Dendritic cell treated with granulocyte-macrophage colony-stimulating factor and Interleukin-4, amounts not matched to agents 40 ng/mL and 50 ng/mL, for 4 days (primary cell): Measurements from ENCODE around the gene METTL27.
A peak's percentile ranks its signal among the peaks of the same experiment; 100 is the strongest.
"Not testable (repeated sequence)": the region's sequence is repeated elsewhere in the genome, so short reads cannot be mapped to it uniquely, and the experiment has no call there.

Experiments used
- H3K27ac Mint-ChIP-seq: one replicate; pipeline ENCODE4 v1.8.0; 2022; ENCODE audit warnings: mild to moderate bottlenecking, mixed read lengths
- H3K27me3 Mint-ChIP-seq: one replicate; pipeline ENCODE4 v1.8.0; 2022; ENCODE audit warnings: mild to moderate bottlenecking, mixed read lengths
- H3K36me3 Mint-ChIP-seq: one replicate; pipeline ENCODE4 v1.8.0; 2022; ENCODE audit warnings: low read depth, mixed read lengths
- H3K4me1 Mint-ChIP-seq: one replicate; pipeline ENCODE4 v1.8.0; 2022; ENCODE audit warnings: low read depth, mixed read lengths
- H3K4me3 Mint-ChIP-seq: one replicate; pipeline ENCODE4 v1.8.0; 2022; ENCODE audit warnings: mild to moderate bottlenecking, moderate library complexity, mixed read lengths
- H3K9me3 Mint-ChIP-seq: one replicate; pipeline ENCODE4 v1.8.0; 2022; ENCODE audit warnings: mixed read lengths
- intact Hi-C: fragments of 100-400 bp; cut with micrococcal nuclease; formaldehyde crosslinking; loops from one replicate; pipeline ENCODE4 v1.15.0; 2022

Gene METTL27

GRCh38 chr7:73827567-73828106 is 14.7 kb downstream of the METTL27 start:
- Mint-ChIP-seq H3K9me3 (no peaks in the 10 kb centered on the region), H3K4me3 (peak overlapping the region; percentile 49), H3K27ac (peak overlapping the region; percentile 98), H3K36me3 (no peaks in the 10 kb centered on the region), H3K4me1 (peaks cover 97% of the 10 kb centered on the region), H3K27me3 (peaks cover 45% of the 10 kb centered on the region)
- intact Hi-C loops, result loop anchor here (2.0 kb wide), 1 partner anchor 27 kb away; no protein-coding TSS in a partner anchor

GRCh38 chr7:73824986-73825385 is 17.3 kb downstream of the METTL27 start:
- Mint-ChIP-seq H3K27ac (peak overlapping the region; percentile 98), H3K4me3 (no peak overlapping the region), H3K4me1 (peaks cover 81% of the 10 kb centered on the region), H3K36me3 (no peaks in the 10 kb centered on the region), H3K27me3 (peaks cover 34% of the 10 kb centered on the region), H3K9me3 (no peaks in the 10 kb centered on the region)
- intact Hi-C loops, result no loop called here

- Mint-ChIP-seq H3K4me3 (no peak overlapping the region), H3K36me3 (no peaks in the 10 kb centered on the region), H3K27ac (peak overlapping the region; percentile 72), H3K4me1 (peaks cover 72% of the 10 kb centered on the region), H3K9me3 (no peaks in the 10 kb centered on the region), H3K27me3 (peaks cover 29% of the 10 kb centered on the region)
- intact Hi-C loops, result no loop called here
These were observed 18.3 kb downstream of the METTL27 start for GRCh38 chr7:73823873-73824592.

DNA sequence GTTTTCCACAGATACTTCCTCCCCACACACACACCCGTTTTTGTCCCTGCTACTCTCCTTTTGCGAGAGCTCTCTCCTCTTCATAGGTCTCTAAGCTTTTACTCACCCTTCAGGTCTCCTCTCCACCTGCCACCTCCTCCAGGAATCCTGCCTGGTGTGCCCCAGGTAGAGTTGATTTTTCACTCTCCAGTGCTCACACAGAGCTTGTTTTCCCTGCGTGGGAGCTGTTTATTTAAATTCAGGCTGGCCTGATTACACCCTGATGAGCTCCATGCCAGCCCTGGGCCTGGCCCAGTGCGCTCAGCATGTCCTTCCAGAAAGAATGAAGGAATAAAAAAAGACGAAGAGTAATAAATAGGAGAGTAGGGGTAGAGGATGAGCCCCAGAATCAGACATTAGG is 19.1 kb downstream of the METTL27 start:
- Mint-ChIP-seq H3K4me1 (peaks cover 68% of the 10 kb centered on the region), H3K4me3 (no peak overlapping the region), H3K9me3 (no peaks in the 10 kb centered on the region), H3K27ac (peak overlapping the region; percentile 72), H3K27me3 (peaks cover 29% of the 10 kb centered on the region), H3K36me3 (no peaks in the 10 kb centered on the region)
- intact Hi-C loops, result no loop called here

DNA sequence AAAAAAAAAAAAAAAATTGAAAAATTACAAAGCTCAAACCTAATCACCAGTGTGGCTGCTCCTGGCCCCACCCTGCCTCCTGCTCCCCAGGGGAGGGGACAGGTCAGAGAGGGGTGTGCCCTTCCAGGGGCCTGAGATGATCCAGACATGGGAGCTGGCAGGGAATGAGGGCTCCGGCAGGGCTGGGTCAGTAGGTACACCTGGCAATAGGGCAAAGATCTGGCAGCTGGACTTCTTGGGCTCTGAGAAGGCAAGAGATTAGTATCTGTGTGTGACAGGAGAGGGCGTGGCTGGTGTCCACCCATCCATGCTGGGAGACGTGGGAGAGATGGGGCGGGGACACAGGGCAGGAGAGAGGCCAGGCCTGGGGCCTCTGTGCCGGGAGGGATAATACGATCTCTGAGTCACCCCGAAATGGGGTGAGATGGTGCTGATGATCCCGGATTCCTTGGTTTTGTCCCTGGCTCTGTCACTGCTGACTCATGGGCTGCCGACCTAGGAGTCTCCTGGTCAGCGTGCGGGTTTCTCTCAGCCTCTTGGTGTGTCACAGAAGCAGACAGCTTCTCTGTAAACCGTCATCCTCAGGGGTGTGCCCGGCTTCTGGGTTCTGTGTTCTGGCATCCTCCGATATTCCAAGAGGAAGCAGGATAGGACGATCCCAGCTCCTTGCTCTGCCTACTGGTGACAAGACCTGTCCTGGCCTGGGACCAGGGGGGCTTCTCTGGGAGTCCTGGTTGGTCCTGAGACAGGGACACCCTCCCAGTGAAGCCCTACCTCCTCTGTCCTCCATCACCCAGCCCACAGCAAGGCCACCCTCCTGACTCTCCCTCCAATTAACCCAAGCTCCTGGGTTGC is 19.8 kb downstream of the METTL27 start:
- intact Hi-C loops, result no loop called here
- H3K27me3 Mint-ChIP-seq, result peaks cover 32% of the 10 kb centered on the region
- no peaks in the 10 kb centered on the region for H3K36me3 Mint-ChIP-seq
- H3K27ac Mint-ChIP-seq, result peak overlapping the region; percentile 72
- no peaks in the 10 kb centered on the region for H3K9me3 Mint-ChIP-seq
- no peak overlapping the region for H3K4me3 Mint-ChIP-seq
- peaks cover 65% of the 10 kb centered on the region for H3K4me1 Mint-ChIP-seq

DNA sequence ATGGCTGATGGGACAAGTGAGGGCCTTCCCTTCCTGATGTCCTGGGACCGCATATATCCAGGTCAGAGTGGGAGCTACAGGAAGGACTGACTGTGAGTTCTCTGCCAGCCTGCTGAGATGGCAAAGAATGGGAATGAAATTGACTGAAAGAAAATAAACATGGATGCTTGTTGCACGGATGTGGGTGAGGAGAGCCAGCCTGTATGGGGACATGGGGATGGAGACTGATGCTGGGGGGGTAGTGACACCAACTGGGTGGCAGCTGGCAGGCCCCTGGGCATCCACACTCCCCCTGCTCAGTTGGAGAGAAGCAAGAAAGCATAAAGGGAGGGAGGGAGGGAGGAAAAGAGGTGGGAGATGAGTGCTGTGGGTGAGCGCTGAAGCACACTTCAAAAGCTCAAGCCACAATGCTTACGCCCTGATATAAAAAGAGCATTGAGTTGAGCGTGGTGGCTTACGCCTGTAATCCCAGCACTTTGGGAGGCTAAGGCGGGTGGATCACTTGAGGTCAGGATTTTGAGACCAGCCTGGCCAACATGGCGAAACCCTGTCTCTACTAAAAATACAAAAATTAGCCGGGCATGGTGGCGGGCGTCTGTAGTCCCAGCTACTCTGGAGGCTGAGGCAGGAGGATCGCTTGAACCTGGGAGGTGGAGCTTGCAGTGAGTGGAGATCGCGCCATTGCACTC is 20.6 kb downstream of the METTL27 start:
- H3K9me3 Mint-ChIP-seq, H3K4me3 Mint-ChIP-seq, intact Hi-C loops, H3K36me3 Mint-ChIP-seq: not testable (repeated sequence)
- H3K27me3 Mint-ChIP-seq, result peaks cover 38% of the 10 kb centered on the region
- H3K4me1 Mint-ChIP-seq, result peaks cover 62% of the 10 kb centered on the region
- H3K27ac Mint-ChIP-seq, result peak overlapping the region; percentile 72

GRCh38 chr7:73820013-73820412 is 22.3 kb downstream of the METTL27 start:
- H3K27me3 Mint-ChIP-seq, result peaks cover 47% of the 10 kb centered on the region
- no peaks in the 10 kb centered on the region for H3K36me3 Mint-ChIP-seq
- intact Hi-C loops, result no loop called here
- H3K4me3 Mint-ChIP-seq, result no peak overlapping the region
- H3K9me3 Mint-ChIP-seq, result no peaks in the 10 kb centered on the region
- no peak overlapping the region for H3K27ac Mint-ChIP-seq
- H3K4me1 Mint-ChIP-seq, result peaks cover 45% of the 10 kb centered on the region

GRCh38 chr7:73817121-73817520 is 25.2 kb downstream of the METTL27 start:
- H3K9me3 Mint-ChIP-seq, result no peaks in the 10 kb centered on the region
- H3K27ac Mint-ChIP-seq, result peak overlapping the region; percentile 70
- H3K4me3 Mint-ChIP-seq, result no peak overlapping the region
- H3K27me3 Mint-ChIP-seq, result peaks cover 43% of the 10 kb centered on the region
- peaks cover 20% of the 10 kb centered on the region for H3K4me1 Mint-ChIP-seq
- H3K36me3 Mint-ChIP-seq, result no peaks in the 10 kb centered on the region
- intact Hi-C loops, result no loop called here

DNA sequence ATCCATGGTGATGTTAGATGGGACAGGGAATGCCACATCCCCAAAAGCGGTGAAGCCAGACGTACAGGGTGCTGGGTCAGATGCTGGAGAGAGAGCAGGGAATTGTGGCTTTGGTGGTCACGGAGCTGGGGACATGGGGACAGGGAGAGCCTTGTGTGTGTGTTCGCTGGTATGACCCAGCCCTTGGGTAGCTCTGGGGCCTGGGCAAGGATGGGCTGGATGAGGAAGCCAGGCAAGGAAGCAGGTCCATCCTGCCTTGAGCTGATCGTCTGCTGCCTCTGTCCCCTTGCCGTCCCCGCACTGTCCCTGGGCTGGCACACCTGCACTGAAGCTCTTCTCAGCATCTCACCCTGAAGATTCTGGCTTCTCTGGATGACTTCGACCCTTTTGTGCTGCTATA is 26.9 kb downstream of the METTL27 start:
- Mint-ChIP-seq H3K27me3 (peaks cover 45% of the 10 kb centered on the region), H3K4me1 (peaks cover 13% of the 10 kb centered on the region), H3K36me3 (no peaks in the 10 kb centered on the region), H3K4me3 (no peak overlapping the region), H3K27ac (no peak overlapping the region), H3K9me3 (no peaks in the 10 kb centered on the region)
- intact Hi-C loops, result no loop called here

- Mint-ChIP-seq H3K4me1 (peaks cover 7% of the 10 kb centered on the region), H3K27me3 (peaks cover 39% of the 10 kb centered on the region), H3K27ac (no peak overlapping the region), H3K36me3 (no peaks in the 10 kb centered on the region), H3K4me3 (no peak overlapping the region), H3K9me3 (no peaks in the 10 kb centered on the region)
- intact Hi-C loops, result no loop called here
These were observed 29.3 kb downstream of the METTL27 start for GRCh38 chr7:73812996-73813395.

DNA sequence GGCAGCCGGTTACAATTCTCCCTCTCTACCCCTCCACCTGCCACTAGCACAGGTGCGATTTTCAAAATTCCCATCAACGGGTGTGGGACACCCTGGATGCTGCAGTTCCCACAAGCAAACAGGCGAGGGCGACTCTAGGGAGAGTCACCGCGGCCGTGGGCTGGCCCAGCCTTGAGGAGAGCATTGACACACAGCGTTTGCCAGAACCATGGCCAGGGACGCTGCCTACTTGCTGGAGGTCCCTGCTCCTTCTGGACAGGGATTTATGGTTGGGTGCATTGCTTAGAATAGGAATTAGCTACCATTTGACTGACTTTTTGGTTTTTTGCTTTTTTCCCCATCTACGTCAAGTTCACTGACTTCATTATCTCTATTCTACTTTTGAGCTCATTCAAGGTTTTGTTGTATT is 30.6 kb downstream of the METTL27 start:
- H3K9me3 Mint-ChIP-seq, result no peaks in the 10 kb centered on the region
- no peaks in the 10 kb centered on the region for H3K4me1 Mint-ChIP-seq
- no peak overlapping the region for H3K4me3 Mint-ChIP-seq
- H3K27ac Mint-ChIP-seq, result peak overlapping the region; percentile 28
- intact Hi-C loops, result loop anchor here (1.0 kb wide), 1 partner anchor 44 kb away; no protein-coding TSS in a partner anchor
- H3K36me3 Mint-ChIP-seq, result no peaks in the 10 kb centered on the region
- peaks cover 34% of the 10 kb centered on the region for H3K27me3 Mint-ChIP-seq

- Mint-ChIP-seq H3K27ac (peak overlapping the region; percentile 28), H3K27me3 (peaks cover 34% of the 10 kb centered on the region), H3K36me3 (no peaks in the 10 kb centered on the region), H3K9me3 (no peaks in the 10 kb centered on the region), H3K4me1 (no peaks in the 10 kb centered on the region), H3K4me3 (no peak overlapping the region)
- intact Hi-C loops, result loop anchor here (1.0 kb wide), 1 partner anchor 44 kb away; no protein-coding TSS in a partner anchor
These were observed 31.3 kb downstream of the METTL27 start for GRCh38 chr7:73810998-73811360.

GRCh38 chr7:73809467-73809951 is 32.8 kb downstream of the METTL27 start:
- Mint-ChIP-seq H3K4me1 (no peaks in the 10 kb centered on the region), H3K27ac (peak overlapping the region; percentile 4), H3K4me3 (no peak overlapping the region), H3K27me3 (peaks cover 33% of the 10 kb centered on the region), H3K9me3 (no peaks in the 10 kb centered on the region), H3K36me3 (no peaks in the 10 kb centered on the region)
- intact Hi-C loops, result no loop called here
